Thyroid gland (tissue), 4 donors: Measurements from ENCODE around the gene USP49.

Experiments used
- CTCF ChIP-seq, 6 experiments: fragments of 200-600 bp in 3 of 6; fragments of 450-650 bp in 3 of 6; sonication (generic) in 3 of 6; IDR thresholded peaks; one replicate each; pipeline ENCODE4 v1.5.1; 2016 to 2019; ENCODE audit warnings: antibody characterized with exemption in 6 of 6, mild to moderate bottlenecking in 2 of 6, inconsistent platforms in 1 of 6, moderate library complexity in 1 of 6
- POLR2A ChIP-seq, 2 donors: fragments of 450-650 bp; IDR thresholded peaks; one replicate each; pipeline ENCODE4 v1.6.1; 2017; ENCODE audit warnings: antibody characterized with exemption in 2 of 2, mild to moderate bottlenecking in 2 of 2, moderate library complexity in 1 of 2

DNA sequence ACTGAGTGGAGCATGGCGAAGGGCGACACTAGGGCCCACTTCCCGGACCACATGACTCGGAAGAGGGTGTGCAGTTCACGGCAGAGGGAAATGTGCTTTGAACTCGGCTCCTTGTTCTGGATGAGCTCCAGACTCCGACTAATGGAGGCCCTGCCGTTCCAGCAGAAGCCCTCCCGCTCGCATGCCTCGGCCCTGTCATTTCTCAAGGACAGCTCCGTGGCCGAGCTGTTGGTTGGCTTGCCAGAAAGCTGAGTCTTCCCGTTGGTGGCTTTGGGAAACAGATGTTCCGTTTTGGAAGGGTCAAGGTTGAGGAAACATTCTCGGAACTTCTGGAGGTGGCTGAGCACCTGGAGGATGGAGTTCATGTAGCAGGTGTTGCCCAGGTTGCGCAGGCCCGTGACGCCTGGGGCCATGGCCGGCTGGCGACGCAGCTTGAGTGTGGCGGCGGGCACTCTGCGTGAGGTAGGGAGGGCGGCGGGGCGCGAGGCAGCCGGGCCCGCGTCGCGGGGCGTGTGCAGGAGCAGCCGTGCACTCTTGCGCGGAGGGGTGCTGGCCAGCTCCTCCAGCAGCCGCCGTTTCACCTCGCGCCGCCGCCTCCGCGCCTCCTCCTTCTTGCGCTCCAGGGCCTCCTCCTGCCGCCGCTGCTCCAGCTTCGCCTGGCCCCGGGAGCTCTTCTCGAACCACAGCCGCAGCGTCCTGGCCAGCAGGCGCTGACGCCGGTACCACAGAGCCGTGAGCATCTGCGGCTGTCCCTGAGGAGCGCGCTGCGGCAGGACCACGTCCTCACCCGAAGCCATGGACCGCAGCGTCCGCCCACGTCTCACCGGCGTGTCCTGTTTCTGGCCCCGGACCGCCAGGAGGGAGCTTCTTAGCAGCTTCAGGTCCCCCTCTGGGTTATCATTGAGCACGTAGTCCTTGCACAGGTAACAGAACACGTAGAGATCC is 89.1 kb downstream of the USP49 start:
- TF ChIP-seq CTCF (IDR thresholded peaks at IDR 0.05), result no peak
- no peak for TF ChIP-seq POLR2A (IDR thresholded peaks at IDR 0.05)
